Measurements from ENCODE around the gene MAP7. TPM values are rescaled to one million over a fixed set of nuclear protein-coding genes. Genes with fewer than 3 reads are reported as not detected.

MAP7 gene
- total RNA-seq (1 to 10 TPM; 1.0 to 3.2 (median 2.5) TPM), polyA plus RNA-seq (1 to 10 TPM in 1 of 2 donors, under 1 TPM in 1; 0.86 to 1.1 TPM)
- long read RNA-seq, donor 1, full-length matches to known transcripts, result 2 of 5 reads
- long read RNA-seq, donor 1, partial matches to known transcripts, result 2 of 5 reads
- long read RNA-seq, donor 1, other reads (novel, unspliced or antisense), result 1 of 5 reads
- long read RNA-seq, donor 2, full-length matches to known transcripts, result 7 of 10 reads
- long read RNA-seq, donor 2, partial matches to known transcripts, result 1 of 10 reads
- long read RNA-seq, donor 2, other reads (novel, unspliced or antisense), result 2 of 10 reads
- long read RNA-seq, donor 3, full-length matches to known transcripts, result 5 of 6 reads
- long read RNA-seq, donor 3, partial matches to known transcripts, result 1 of 6 reads
- long read RNA-seq, donor 3, other reads (novel, unspliced or antisense), result 0 of 6 reads

- peaks cover 0 to 46% (median 6%) of the 10 kb centered on the region in 9 donors for H3K27me3 ChIP-seq
- H3K4me3 ChIP-seq, result peak within 1 kb of the TSS; percentile 43 to 91 (median 81)
- H3K36me3 ChIP-seq, result peaks cover 0 to 8% (median 0%) of the 10 kb centered on the region in 9 donors
- H3K9me3 ChIP-seq, result no peaks in the 10 kb centered on the region
- DNase-seq, result peak; percentile 36 to 78 (median 52)
- WGBS, 4 donors, result 2 to 7% (median 4%) methylated on average over 45 to 79 of the region's 79 CpGs
- peaks cover 0 to 22% (median 14%) of the 10 kb centered on the region in 12 donors for H3K4me1 ChIP-seq
- peak within 1 kb of the TSS in 2 of 12 donors; percentile 24 to 25 for H3K27ac ChIP-seq
- peak; percentile 52 to 86 (median 83) for ATAC-seq
- TF ChIP-seq CTCF (IDR thresholded peaks at IDR 0.05), result peak; percentile 58 to 93 (median 78)
- no peak for TF ChIP-seq POLR2A (IDR thresholded peaks at IDR 0.05)
- intact Hi-C loops (cut with DNase I), result loop anchor here in 1 of 10 donors (10.0 kb wide), 1 partner anchor 1046 kb away; no protein-coding TSS in a partner anchor
Measured at GRCh38 chr6:136550330-136551071, at the start of gene MAP7. Gene MAP7 (minus strand): TSS chr6:136550422. CDS start chr6:136550408, 14 bp downstream.

- peaks cover 0 to 40% (median 17%) of the 10 kb centered on the region in 9 donors for H3K36me3 ChIP-seq
- H3K27ac ChIP-seq, result peak overlapping the region in 9 of 12 donors; percentile 6 to 65 (median 57)
- peaks cover 0 to 28% (median 9%) of the 10 kb centered on the region in 12 donors for H3K4me1 ChIP-seq
- no peaks in the 10 kb centered on the region for H3K9me3 ChIP-seq
- intact Hi-C loops (cut with DNase I), result loop anchor here in 1 of 10 donors (10.0 kb wide), 1 partner anchor 195 kb away; the partner anchor contains the start of gene MAP3K5
- no peak for TF ChIP-seq POLR2A (IDR thresholded peaks at IDR 0.05)
- no peak for TF ChIP-seq CTCF (IDR thresholded peaks at IDR 0.05)
- no peaks in the 10 kb centered on the region for H3K27me3 ChIP-seq
- 67 to 70% (median 68%) methylated on average over 10 of the region's 10 CpGs for WGBS, 4 donors
- peak in 2 of 5 donors; percentile 27 to 39 for DNase-seq
- H3K4me3 ChIP-seq, result no peak overlapping the region
- ATAC-seq, result peak; percentile 36 to 80 (median 70)
Measured at GRCh38 chr6:136599329-136600011, 49.2 kb upstream of the MAP7 start.

GRCh38 chr6:136598048-136598447 is 47.8 kb upstream of the MAP7 start:
- Histone ChIP-seq H3K4me1 (peaks cover 0 to 27% (median 12%) of the 10 kb centered on the region in 12 donors), H3K27ac (no peak overlapping the region)
- WGBS, 4 donors, result 95 to 98% (median 96%) methylated on average over 3 of the region's 3 CpGs

More at GRCh38 chr6:136598048-136598447, 47.8 kb upstream of the MAP7 start:
- TF ChIP-seq CTCF (IDR thresholded peaks at IDR 0.05) (no peak), POLR2A (IDR thresholded peaks at IDR 0.05) (no peak)
- Histone ChIP-seq H3K4me3 (no peak overlapping the region), H3K9me3 (no peaks in the 10 kb centered on the region), H3K36me3 (peaks cover 0 to 32% (median 11%) of the 10 kb centered on the region in 9 donors), H3K27me3 (no peaks in the 10 kb centered on the region)
- intact Hi-C loops (cut with DNase I), result no loop called here
- no peak for ATAC-seq
- DNase-seq, result no peak

Measured in heart left ventricle (tissue), 16 donors.